K562 (cell line): ENCODE data around the gene C1orf216. TPM values are rescaled to one million over a fixed set of nuclear protein-coding genes. Genes with fewer than 3 reads are reported as not detected.
A peak's percentile ranks its signal among the peaks of the same experiment; 100 is the strongest.

Source experiments
- CREB3L1 ChIP-seq: fragments of 450-650 bp; IDR thresholded peaks from 2 replicates; pipeline ENCODE4 v1.6.1; 2014; ENCODE audit warnings: low read depth, mild to moderate bottlenecking, moderate library complexity, borderline replicate concordance
- EP300 ChIP-seq: IDR thresholded peaks from 2 replicates; pipeline ENCODE4 v1.6.1; 2012; ENCODE audit warnings: low read length, improper control_type of control experiment
- FOXP4 ChIP-seq: sonication (generic); formaldehyde crosslinking; IDR thresholded peaks from 2 replicates; pipeline ENCODE4 v1.8.0; 2022; ENCODE audit warnings: mild to moderate bottlenecking, missing genetic modification reagents, borderline replicate concordance
- HEY1 ChIP-seq: fragments of 250-450 bp; sonication (Bioruptor Pico); IDR thresholded peaks from 2 replicates; pipeline ENCODE4 v1.5.0; 2020; ENCODE audit warnings: mild to moderate bottlenecking, moderate library complexity, borderline replicate concordance
- MTA3 ChIP-seq: fragments of 450-650 bp; formaldehyde crosslinking; IDR thresholded peaks from 2 replicates; pipeline ENCODE4 v1.6.1; 2017; ENCODE audit warnings: mild to moderate bottlenecking, borderline replicate concordance
- NFIC ChIP-seq: fragments of 450-650 bp; IDR thresholded peaks from 2 replicates; pipeline ENCODE4 v1.6.1; 2017; ENCODE audit warnings: mild to moderate bottlenecking, inconsistent platforms
- POLR2B ChIP-seq: fragments of 450-650 bp; IDR thresholded peaks from 2 replicates; pipeline ENCODE4 v1.6.1; 2018; ENCODE audit warnings: low read depth; ENCODE audit not compliant: partially characterized antibody
- PRDM10 ChIP-seq: fragments of 450-650 bp; IDR thresholded peaks from 2 replicates; pipeline ENCODE4 v1.6.1; 2018; ENCODE audit not compliant: partially characterized antibody
- SMAD1 ChIP-seq: fragments of 150-350 bp; IDR thresholded peaks from 2 replicates; pipeline ENCODE4 v1.6.1; 2014; ENCODE audit warnings: low read length, low read depth; ENCODE audit not compliant: partially characterized antibody
- ZBTB40 ChIP-seq, 2 experiments: fragments of 450-650 bp in 1 of 2; sonication (generic) in 1 of 2; formaldehyde crosslinking in 1 of 2; IDR thresholded peaks; 2 replicates each; pipeline versions ENCODE4 v1.7.1 to v1.9.0; 2016 to 2022; ENCODE audit warnings: inconsistent platforms in 1 of 2, mild to moderate bottlenecking in 1 of 2, missing genetic modification reagents in 1 of 2
- polyA plus RNA-seq, 8 experiments: library from polyadenylated mRNA; depleted of rRNA in 4 of 8; stranded (reverse) in 5 of 8; unstranded in 3 of 8; fragments of >200 nt; fragmentation: Nextera tagmentation in 2 of 8; fragmentation: Illumina TruSeq in 1 of 8; extraction: Ambion mirVana in 2 of 8; extraction: Trizol in 1 of 8; gene quantifications; 2 replicates each; pipeline versions ENCODE4 v1.2.1 to v1.2.3, GENCODE V29; 2011 to 2014; ENCODE audit warnings: inconsistent platforms in 1 of 8, missing spikeins in 1 of 8
- total RNA-seq, 7 experiments: library from RNA; depleted of rRNA in 6 of 7; stranded (reverse); fragments of >200 nt in 6 of 7; fragmentation: Illumina TruSeq in 2 of 7; extraction: Trizol in 2 of 7; gene quantifications; 2 replicates each; pipeline versions ENCODE4 v1.2.1 to v1.2.3, GENCODE V29; 2011 to 2021; ENCODE audit warnings: low replicate concordance in 1 of 7

The C1orf216 gene
- total and polyA plus RNA-seq, 9 of the 15 experiments (the other 6 are each of a cell fraction or from before 2014, with no cell fraction given) = 3.4 to 25.1 (median 15.0) TPM

GRCh38 chr1:35717911-35718476, 690 bp downstream of the C1orf216 start (continued):
- TF ChIP-seq ZBTB40 (IDR thresholded peaks at IDR 0.05) (peak; percentile 50; the same call in 1 of the 2 replicates), ZBTB40 (CRISPR knock-in tag; IDR thresholded peaks at IDR 0.05) (no peak), NFIC (peak; percentile 78), EP300 (no peak), SMAD1 (no peak), CREB3L1 (no peak), PRDM10 (peak; percentile 93), POLR2B (peak; percentile 38), MTA3 (0 out of 2 replicates have a peak, but pooled peaks have one; percentile 21), FOXP4 (0 out of 2 replicates have a peak, but pooled peaks have one; percentile 40), HEY1 (no peak)
